ENCODE results near the gene PRDX3. TPM values are rescaled to one million over a fixed set of nuclear protein-coding genes. Genes with fewer than 3 reads are reported as not detected.

The PRDX3 gene
- total RNA-seq, 2 experiments from 2014 or later: 7.1 to 7.5 TPM

GRCh38 chr10:119221201-119221600 is 42.6 kb upstream of the PRDX3 start:
- ATAC-seq (ENCODE audit: poor library complexity) (no peak), DNase-seq (no peak)
- Mint-ChIP-seq H3K9me3 (no peaks in the 10 kb centered on the region), H3K27me3 (no peaks in the 10 kb centered on the region), H3K36me3 (ENCODE audit: low read depth) (no peaks in the 10 kb centered on the region), H3K4me3 (no peak overlapping the region), H3K27ac (no peak overlapping the region), H3K4me1 (ENCODE audit: low read depth) (peaks cover 26% of the 10 kb centered on the region)
- no peaks in the 10 kb centered on the region for H3K36me3 ChIP-seq (ENCODE audit: insufficient read depth, low read length)
- H3K4me1 ChIP-seq (ENCODE audit: insufficient read depth, low read length): no peaks in the 10 kb centered on the region
- H3K4me3 ChIP-seq (ENCODE audit: low read length): no peak overlapping the region
- intact Hi-C loops (cut with DNase I, micrococcal nuclease): no loop called here
- H3K9me3 ChIP-seq (ENCODE audit: control insufficient read depth in 1 of 2, insufficient read depth in 1 of 2, low read length in 2 of 2): no peaks in the 10 kb centered on the region
- H3K27ac ChIP-seq (ENCODE audit: low read depth in 1 of 2, low read length in 2 of 2): no peak overlapping the region
- H3K27me3 ChIP-seq (ENCODE audit: control insufficient read depth in 1 of 2, insufficient read depth in 2 of 2, low read length in 2 of 2): no peaks in the 10 kb centered on the region
- no peak for TF ChIP-seq CTCF (IDR thresholded peaks at IDR 0.05)
- ChIA-PET POLR2A (no interaction called here), CTCF (interaction anchor here (1.2 kb wide), 1 partner anchor 15 kb away, joined by 3 read pairs; no protein-coding TSS in a partner anchor)

GRCh38 chr10:119219871-119220270 is 41.3 kb upstream of the PRDX3 start:
- H3K9me3 Mint-ChIP-seq: no peaks in the 10 kb centered on the region
- no peak overlapping the region for H3K4me3 ChIP-seq (ENCODE audit: low read length)

GRCh38 chr10:119217991-119218490 is 39.4 kb upstream of the PRDX3 start:
- Mint-ChIP-seq H3K9me3 (no peaks in the 10 kb centered on the region), H3K27me3 (no peaks in the 10 kb centered on the region), H3K27ac (no peak overlapping the region), H3K4me3 (no peak overlapping the region), H3K4me1 (ENCODE audit: low read depth) (peaks cover 48% of the 10 kb centered on the region), H3K36me3 (ENCODE audit: low read depth) (no peaks in the 10 kb centered on the region)
- no peak overlapping the region for H3K27ac ChIP-seq (ENCODE audit: low read depth in 1 of 2, low read length in 2 of 2)
- CTCF ChIA-PET: interaction anchor here (1.0 to 1.2 kb wide), 3 partner anchors 9 to 88 kb away, joined by 3 to 5 read pairs (median 3); no protein-coding TSS in a partner anchor
- H3K4me3 ChIP-seq (ENCODE audit: low read length): no peak overlapping the region
- no peaks in the 10 kb centered on the region for H3K36me3 ChIP-seq (ENCODE audit: insufficient read depth, low read length)
- no peaks in the 10 kb centered on the region for H3K9me3 ChIP-seq (ENCODE audit: control insufficient read depth in 1 of 2, insufficient read depth in 1 of 2, low read length in 2 of 2)
- ATAC-seq (ENCODE audit: poor library complexity) (no peak), DNase-seq (no peak)
- POLR2A ChIA-PET: no interaction called here
- peaks cover 15% of the 10 kb centered on the region for H3K4me1 ChIP-seq (ENCODE audit: insufficient read depth, low read length)
- no peak for TF ChIP-seq CTCF (IDR thresholded peaks at IDR 0.05)
- intact Hi-C loops (cut with DNase I, micrococcal nuclease): no loop called here
- H3K27me3 ChIP-seq (ENCODE audit: control insufficient read depth in 1 of 2, insufficient read depth in 2 of 2, low read length in 2 of 2): no peaks in the 10 kb centered on the region

More at GRCh38 chr10:119219871-119220270, 41.3 kb upstream of the PRDX3 start:
- Histone ChIP-seq H3K27me3 (ENCODE audit: control insufficient read depth in 1 of 2, insufficient read depth in 2 of 2, low read length in 2 of 2) (no peaks in the 10 kb centered on the region), H3K36me3 (ENCODE audit: insufficient read depth, low read length) (no peaks in the 10 kb centered on the region), H3K9me3 (ENCODE audit: control insufficient read depth in 1 of 2, insufficient read depth in 1 of 2, low read length in 2 of 2) (no peaks in the 10 kb centered on the region), H3K4me1 (ENCODE audit: insufficient read depth, low read length) (no peaks in the 10 kb centered on the region), H3K27ac (ENCODE audit: low read depth in 1 of 2, low read length in 2 of 2) (no peak overlapping the region)
- no peak overlapping the region for H3K27ac Mint-ChIP-seq
- ATAC-seq (ENCODE audit: poor library complexity) (no peak), DNase-seq (no peak)
- no peaks in the 10 kb centered on the region for H3K36me3 Mint-ChIP-seq (ENCODE audit: low read depth)
- no peaks in the 10 kb centered on the region for H3K27me3 Mint-ChIP-seq
- intact Hi-C loops (cut with DNase I, micrococcal nuclease): no loop called here
- no peak for TF ChIP-seq CTCF (IDR thresholded peaks at IDR 0.05)
- peaks cover 36% of the 10 kb centered on the region for H3K4me1 Mint-ChIP-seq (ENCODE audit: low read depth)
- ChIA-PET CTCF (interaction anchor here (1.2 kb wide), 3 partner anchors 10 to 42 kb away, joined by 3 to 4 read pairs (median 3); no protein-coding TSS in a partner anchor), POLR2A (no interaction called here)
- no peak overlapping the region for H3K4me3 Mint-ChIP-seq

All from CD4-positive, alpha-beta T cell (primary cell).